ENCODE data around the gene RYR3.

Gene RYR3

DNA sequence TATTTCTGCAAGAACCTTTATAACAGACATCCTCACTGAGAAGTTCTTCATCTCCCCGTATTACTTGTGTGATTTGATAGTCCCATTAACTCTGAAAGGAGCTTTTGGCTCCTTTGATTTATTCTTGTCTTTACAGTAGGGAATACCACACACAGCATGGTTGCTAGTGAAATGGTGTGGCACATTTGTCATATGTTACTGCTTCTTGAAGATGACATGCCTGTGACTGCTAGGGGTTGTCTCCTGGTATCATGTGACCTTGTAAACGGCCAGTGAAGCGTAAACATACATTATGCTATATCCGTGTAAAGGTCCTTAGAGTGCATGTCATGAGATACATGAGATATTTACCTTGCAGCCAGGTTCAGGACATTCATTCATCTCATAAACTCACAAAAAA, 197.9 kb downstream of the RYR3 start:
- ChIA-PET CTCF (no interaction called here), POLR2A (no interaction called here)

GRCh38 chr15:33515121-33515520, 204.4 kb downstream of the RYR3 start:
- no peak for TF ChIP-seq CTCF (IDR thresholded peaks at IDR 0.05; ENCODE audit: insufficient read depth, low read length, missing control alignments)
- no peak for DNase-seq (ENCODE audit: low read depth, low spot score)
- POLR2A ChIA-PET = no interaction called here
- CTCF ChIA-PET = no interaction called here
- no peak overlapping the region for H3K4me3 ChIP-seq (ENCODE audit: low read depth, low read length)

More for the DNA sequence above, 197.9 kb downstream of the RYR3 start:
- H3K4me3 ChIP-seq (ENCODE audit: low read depth, low read length) = no peak overlapping the region
- TF ChIP-seq CTCF (IDR thresholded peaks at IDR 0.05; ENCODE audit: insufficient read depth, low read length, missing control alignments) = no peak
- DNase-seq (ENCODE audit: low read depth, low spot score) = no peak

GRCh38 chr15:33516563-33516962, 205.8 kb downstream of the RYR3 start:
- POLR2A ChIA-PET = no interaction called here

GRCh38 chr15:33517944-33518343, 207.2 kb downstream of the RYR3 start:
- no peak for DNase-seq (ENCODE audit: low read depth, low spot score)
- H3K4me3 ChIP-seq (ENCODE audit: low read depth, low read length) = no peak overlapping the region
- POLR2A ChIA-PET = no interaction called here
- CTCF ChIA-PET = no interaction called here
- TF ChIP-seq CTCF (IDR thresholded peaks at IDR 0.05; ENCODE audit: insufficient read depth, low read length, missing control alignments) = no peak

More at GRCh38 chr15:33516563-33516962, 205.8 kb downstream of the RYR3 start:
- no peak for TF ChIP-seq CTCF (IDR thresholded peaks at IDR 0.05; ENCODE audit: insufficient read depth, low read length, missing control alignments)
- CTCF ChIA-PET = no interaction called here
- no peak overlapping the region for H3K4me3 ChIP-seq (ENCODE audit: low read depth, low read length)
- DNase-seq (ENCODE audit: low read depth, low spot score) = no peak

DNA sequence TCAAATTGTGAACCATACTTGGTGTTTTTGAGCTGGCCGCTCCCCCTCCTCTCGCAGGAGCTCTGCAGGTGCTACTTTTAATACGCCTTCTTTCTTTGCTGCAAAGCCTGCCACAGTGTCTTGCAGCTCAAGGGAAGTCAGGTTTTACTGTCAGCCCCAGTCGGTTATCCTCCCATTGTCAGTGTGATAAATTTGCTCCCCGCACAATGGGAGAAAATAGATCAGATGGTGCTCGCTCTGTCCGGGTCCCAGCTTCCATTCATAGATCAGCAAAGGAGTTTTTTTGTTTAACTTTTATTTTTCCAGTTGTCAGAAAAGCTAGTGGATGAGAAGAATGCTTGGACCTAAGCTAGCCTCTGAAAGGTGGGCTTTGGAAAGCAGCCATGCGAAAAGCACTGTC, 207.7 kb downstream of the RYR3 start:
- no peak for TF ChIP-seq CTCF (IDR thresholded peaks at IDR 0.05; ENCODE audit: insufficient read depth, low read length, missing control alignments)
- CTCF ChIA-PET = no interaction called here
- H3K4me3 ChIP-seq (ENCODE audit: low read depth, low read length) = no peak overlapping the region
- POLR2A ChIA-PET = no interaction called here
- DNase-seq (ENCODE audit: low read depth, low spot score) = no peak

GRCh38 chr15:33524274-33524673, 213.5 kb downstream of the RYR3 start:
- CTCF ChIA-PET = no interaction called here
- POLR2A ChIA-PET = no interaction called here
- no peak for DNase-seq (ENCODE audit: low read depth, low spot score)
- TF ChIP-seq CTCF (IDR thresholded peaks at IDR 0.05; ENCODE audit: insufficient read depth, low read length, missing control alignments) = no peak
- no peak overlapping the region for H3K4me3 ChIP-seq (ENCODE audit: low read depth, low read length)
